Mesothelial cell of epicardium (in vitro differentiated cells): Measurements from ENCODE around the gene SPOCK1. TPM values are rescaled to one million over a fixed set of nuclear protein-coding genes. Genes with fewer than 3 reads are reported as not detected.

ENCODE experiments used
- DNase-seq, 2 experiments: peaks; one replicate each; pipeline ENCODE4 v3.0.0; 2021; ENCODE audit warnings: low spot score in 2 of 2; ENCODE audit not compliant: unreplicated experiment in 2 of 2
- H3K27ac Mint-ChIP-seq: 2 replicates; pipeline ENCODE4 v1.8.0; 2021; ENCODE audit warnings: mixed read lengths
- H3K27me3 Mint-ChIP-seq: 2 replicates; pipeline ENCODE4 v1.8.0; 2021; ENCODE audit warnings: low read depth, mixed read lengths
- H3K36me3 Mint-ChIP-seq: 2 replicates; pipeline ENCODE4 v1.8.0; 2021; ENCODE audit warnings: mixed read lengths
- H3K4me1 Mint-ChIP-seq: 2 replicates; pipeline ENCODE4 v1.8.0; 2021; ENCODE audit warnings: mixed read lengths
- H3K4me3 Mint-ChIP-seq: 2 replicates; pipeline ENCODE4 v1.8.0; 2021; ENCODE audit warnings: mild to moderate bottlenecking, moderate library complexity, mixed read lengths
- H3K9me3 Mint-ChIP-seq: 2 replicates; pipeline ENCODE4 v1.8.0; 2021; ENCODE audit warnings: mixed read lengths
- CTCF ChIP-seq: fragments of 200-600 bp; sonication (generic); IDR thresholded peaks from one replicate; pipeline ENCODE4 v1.5.0; 2021; ENCODE audit warnings: antibody characterized with exemption; ENCODE audit not compliant: unreplicated experiment
- total RNA-seq: library from RNA; stranded (reverse); gene quantifications from 3 replicates; pipeline ENCODE4 v1.2.1, GENCODE V29; 2021

SPOCK1 gene
- total RNA-seq, 1 donor from 2014 or later = 6.6 TPM

DNA sequence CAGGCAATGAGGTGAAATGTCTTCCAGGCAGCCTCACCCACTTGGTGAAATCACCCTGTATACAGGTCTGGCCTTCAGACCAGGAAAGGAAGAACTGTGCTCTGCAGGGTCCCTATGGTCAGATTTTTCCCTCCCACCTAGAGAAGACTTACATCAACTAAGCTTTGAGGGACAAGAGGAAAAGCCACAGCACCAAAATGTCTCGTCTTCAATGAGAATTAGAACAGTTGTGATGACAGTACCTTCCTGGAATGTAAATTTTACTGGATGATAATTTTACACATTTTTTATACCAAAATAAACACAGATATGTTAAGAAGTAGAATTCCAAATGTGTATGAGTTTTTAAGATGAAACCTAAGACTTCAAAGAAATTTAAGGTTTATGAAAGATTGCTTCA is 283.9 kb downstream of the SPOCK1 start:
- no peak overlapping the region for H3K4me3 Mint-ChIP-seq
- TF ChIP-seq CTCF = no peak
- H3K27me3 Mint-ChIP-seq = peaks cover 19% of the 10 kb centered on the region
- H3K27ac Mint-ChIP-seq = no peak overlapping the region
- H3K36me3 Mint-ChIP-seq = no peaks in the 10 kb centered on the region
- DNase-seq = no peak
- H3K9me3 Mint-ChIP-seq = no peaks in the 10 kb centered on the region
- H3K4me1 Mint-ChIP-seq = peaks cover 3% of the 10 kb centered on the region

DNA sequence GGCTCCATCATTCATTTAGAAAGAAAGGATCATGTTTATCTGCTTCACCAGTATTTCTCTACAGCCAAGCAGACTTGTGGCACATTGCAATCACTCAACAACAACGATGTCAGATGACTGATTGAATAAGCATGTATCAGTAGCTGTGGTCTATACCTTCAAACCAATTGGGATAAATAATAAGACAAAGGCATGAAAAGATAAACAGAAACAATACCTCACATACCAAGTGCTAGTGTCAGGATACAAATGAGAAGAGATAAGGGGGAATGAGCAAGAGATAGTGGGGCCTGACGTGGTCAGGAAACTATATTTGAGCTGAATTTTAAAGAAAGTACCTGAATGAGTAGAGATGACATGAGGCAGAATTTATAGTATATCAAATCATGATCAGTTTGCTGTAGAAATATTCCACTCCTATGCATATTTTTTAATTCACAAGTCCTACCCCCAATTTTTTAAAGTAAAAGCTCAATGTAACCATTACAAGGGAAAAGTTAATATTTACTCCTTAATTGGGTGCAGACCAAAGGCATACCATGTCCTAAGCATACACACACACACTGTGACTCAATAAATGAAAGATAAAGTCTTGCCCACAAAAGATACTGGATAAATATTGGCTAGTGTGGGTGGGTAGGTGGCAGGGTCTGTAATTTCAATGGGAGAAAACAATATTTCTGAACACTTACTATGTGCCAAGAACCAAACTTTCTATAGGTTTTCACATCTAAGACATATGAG is 284.5 kb downstream of the SPOCK1 start:
- Mint-ChIP-seq H3K36me3 (no peaks in the 10 kb centered on the region), H3K27me3 (peaks cover 19% of the 10 kb centered on the region), H3K4me1 (peaks cover 3% of the 10 kb centered on the region), H3K9me3 (no peaks in the 10 kb centered on the region), H3K4me3 (no peak overlapping the region), H3K27ac (no peak overlapping the region)
- no peak for TF ChIP-seq CTCF
- no peak for DNase-seq

GRCh38 chr5:137212471-137212870 is 286.7 kb downstream of the SPOCK1 start:
- no peaks in the 10 kb centered on the region for H3K36me3 Mint-ChIP-seq
- H3K9me3 Mint-ChIP-seq = no peaks in the 10 kb centered on the region
- no peak for DNase-seq
- no peak for TF ChIP-seq CTCF
- no peak overlapping the region for H3K4me3 Mint-ChIP-seq
- H3K4me1 Mint-ChIP-seq = peaks cover 8% of the 10 kb centered on the region
- peaks cover 19% of the 10 kb centered on the region for H3K27me3 Mint-ChIP-seq
- H3K27ac Mint-ChIP-seq = no peak overlapping the region

- Mint-ChIP-seq H3K27ac (no peak overlapping the region), H3K4me3 (no peak overlapping the region), H3K36me3 (no peaks in the 10 kb centered on the region), H3K9me3 (no peaks in the 10 kb centered on the region), H3K27me3 (peaks cover 16% of the 10 kb centered on the region), H3K4me1 (peaks cover 15% of the 10 kb centered on the region)
- no peak for TF ChIP-seq CTCF
- DNase-seq = no peak
Measured at GRCh38 chr5:137209232-137209809, 289.8 kb downstream of the SPOCK1 start.

DNA sequence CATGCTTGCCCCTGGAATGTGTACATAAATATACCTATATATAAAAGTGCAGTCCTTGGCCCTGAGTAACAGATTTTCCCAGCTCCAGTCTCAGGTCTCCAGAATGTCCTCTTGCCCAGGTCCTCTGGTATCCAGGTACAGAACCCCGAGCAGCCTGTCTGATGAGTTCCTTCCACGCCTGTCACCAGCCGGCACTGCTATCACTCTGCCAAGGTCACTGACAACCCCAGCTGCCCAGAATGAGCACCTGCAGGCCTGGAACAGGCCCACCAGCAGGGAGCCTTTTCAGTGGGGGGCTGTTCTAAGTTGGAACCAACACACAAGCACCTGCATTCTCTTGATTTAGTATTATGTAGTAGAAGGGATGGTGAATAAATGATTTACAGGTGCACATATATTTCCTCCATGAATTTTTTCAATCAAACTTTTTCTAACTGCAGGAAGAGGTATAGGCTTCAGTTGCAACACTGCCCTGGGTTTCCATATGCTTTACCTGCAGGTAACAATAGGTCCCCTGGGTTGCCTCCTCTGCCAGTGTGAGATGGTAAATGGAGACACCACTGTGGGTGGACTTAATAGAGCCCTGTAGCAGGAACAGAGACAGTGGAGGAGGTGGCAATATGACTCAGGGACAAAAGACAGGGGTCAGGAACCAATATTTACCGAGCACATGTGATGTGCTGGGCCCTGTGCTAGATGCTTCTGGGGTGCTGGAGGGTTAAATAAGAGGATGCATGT is 291.9 kb downstream of the SPOCK1 start:
- Mint-ChIP-seq H3K27me3 (peaks cover 13% of the 10 kb centered on the region), H3K4me1 (peaks cover 14% of the 10 kb centered on the region), H3K4me3 (no peak overlapping the region), H3K27ac (no peak overlapping the region), H3K9me3 (no peaks in the 10 kb centered on the region), H3K36me3 (no peaks in the 10 kb centered on the region)
- TF ChIP-seq CTCF = no peak
- no peak for DNase-seq
